Lower leg skin (tissue), 3 donors: Measurements from ENCODE around the gene TENM4.

ENCODE experiments used
- POLR2A ChIP-seq, 2 donors: fragments of 450-650 bp; IDR thresholded peaks; one replicate each; pipeline ENCODE4 v1.6.1; 2016 to 2017; ENCODE audit warnings: antibody characterized with exemption in 2 of 2, mild to moderate bottlenecking in 1 of 2, moderate library complexity in 1 of 2
- TF ChIP-seq, protein P1 (sequence below), 3 donors: fragments of 450-650 bp; IDR thresholded peaks; one replicate each; pipeline ENCODE4 v1.5.1; 2016; ENCODE audit warnings: antibody characterized with exemption in 3 of 3, mild to moderate bottlenecking in 3 of 3, moderate library complexity in 2 of 3

DNA sequence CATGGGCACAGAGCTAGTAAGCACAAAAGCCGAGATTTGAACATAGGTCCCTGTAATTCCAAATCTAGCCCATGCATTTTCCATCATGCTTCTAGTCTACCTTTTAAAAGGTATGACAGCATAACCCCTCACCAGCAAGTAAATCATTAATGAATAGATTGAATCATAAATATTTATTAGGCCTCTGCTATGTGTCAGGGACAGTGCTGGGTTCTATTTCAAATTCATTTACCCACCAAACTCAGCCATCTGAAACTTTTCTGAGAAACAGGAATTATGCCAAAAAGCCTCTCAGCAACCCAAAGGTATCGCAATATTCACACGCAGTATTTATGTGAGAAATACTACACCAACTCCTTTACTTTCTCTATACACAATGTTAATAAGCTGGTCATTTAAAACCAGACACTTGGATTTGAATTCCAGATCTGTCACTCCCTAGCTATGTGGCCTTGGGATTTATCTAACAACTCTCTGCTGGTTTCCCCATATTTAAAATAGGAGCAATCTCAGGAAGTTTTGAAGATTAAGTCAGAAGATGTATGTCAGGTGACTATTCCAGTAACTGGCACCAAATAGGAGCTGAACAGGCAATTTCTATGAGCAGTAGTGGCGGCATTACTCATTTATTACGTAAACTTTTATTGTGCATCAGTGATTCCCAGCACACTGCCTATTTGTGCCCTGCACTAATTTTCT is 191.4 kb downstream of the TENM4 start:
- TF ChIP-seq, protein P1, sequence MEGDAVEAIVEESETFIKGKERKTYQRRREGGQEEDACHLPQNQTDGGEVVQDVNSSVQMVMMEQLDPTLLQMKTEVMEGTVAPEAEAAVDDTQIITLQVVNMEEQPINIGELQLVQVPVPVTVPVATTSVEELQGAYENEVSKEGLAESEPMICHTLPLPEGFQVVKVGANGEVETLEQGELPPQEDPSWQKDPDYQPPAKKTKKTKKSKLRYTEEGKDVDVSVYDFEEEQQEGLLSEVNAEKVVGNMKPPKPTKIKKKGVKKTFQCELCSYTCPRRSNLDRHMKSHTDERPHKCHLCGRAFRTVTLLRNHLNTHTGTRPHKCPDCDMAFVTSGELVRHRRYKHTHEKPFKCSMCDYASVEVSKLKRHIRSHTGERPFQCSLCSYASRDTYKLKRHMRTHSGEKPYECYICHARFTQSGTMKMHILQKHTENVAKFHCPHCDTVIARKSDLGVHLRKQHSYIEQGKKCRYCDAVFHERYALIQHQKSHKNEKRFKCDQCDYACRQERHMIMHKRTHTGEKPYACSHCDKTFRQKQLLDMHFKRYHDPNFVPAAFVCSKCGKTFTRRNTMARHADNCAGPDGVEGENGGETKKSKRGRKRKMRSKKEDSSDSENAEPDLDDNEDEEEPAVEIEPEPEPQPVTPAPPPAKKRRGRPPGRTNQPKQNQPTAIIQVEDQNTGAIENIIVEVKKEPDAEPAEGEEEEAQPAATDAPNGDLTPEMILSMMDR (IDR thresholded peaks at IDR 0.05), result no peak
- no peak for TF ChIP-seq POLR2A (IDR thresholded peaks at IDR 0.05)
